ENCODE results near the gene NMNAT1.
"Not testable (repeated sequence)": the region's sequence is repeated elsewhere in the genome, so short reads cannot be mapped to it uniquely, and the experiment has no call there.

Gene NMNAT1

GRCh38 chr1:10001016-10001665 lies 57.9 kb downstream of the NMNAT1 start:
- no peak for DNase-seq
- ATAC-seq (ENCODE audit: insufficient read depth, low read depth), result no peak
- Histone ChIP-seq H3K27me3 (ENCODE audit: insufficient read depth, low read length, poor library complexity) (no peaks in the 10 kb centered on the region), H3K9ac (ENCODE audit: low read depth, low read length) (no peak overlapping the region), H4K20me1 (ENCODE audit: insufficient read depth, low read length) (no peaks in the 10 kb centered on the region), H3K4me1 (ENCODE audit: insufficient read depth, low read length) (no peaks in the 10 kb centered on the region), H3K36me3 (ENCODE audit: insufficient read depth, low read length) (no peaks in the 10 kb centered on the region), H3K27ac (ENCODE audit: low read length) (no peak overlapping the region), H3K9me3 (ENCODE audit: insufficient read depth, low read length, severe bottlenecking) (no peaks in the 10 kb centered on the region), H3K4me3 (ENCODE audit: low read depth in 1 of 2, low read length in 2 of 2) (no peak overlapping the region), H3K79me2 (ENCODE audit: insufficient read depth, low read length) (no peaks in the 10 kb centered on the region), H3K4me2 (ENCODE audit: insufficient read depth, low read length) (no peak overlapping the region), H2AFZ (ENCODE audit: low read depth, low read length) (no peak overlapping the region)
- TF ChIP-seq EZH2 (IDR thresholded peaks at IDR 0.05; ENCODE audit: borderline replicate concordance, low read depth, low read length, severe bottlenecking), result no peak
- TF ChIP-seq, protein P1, sequence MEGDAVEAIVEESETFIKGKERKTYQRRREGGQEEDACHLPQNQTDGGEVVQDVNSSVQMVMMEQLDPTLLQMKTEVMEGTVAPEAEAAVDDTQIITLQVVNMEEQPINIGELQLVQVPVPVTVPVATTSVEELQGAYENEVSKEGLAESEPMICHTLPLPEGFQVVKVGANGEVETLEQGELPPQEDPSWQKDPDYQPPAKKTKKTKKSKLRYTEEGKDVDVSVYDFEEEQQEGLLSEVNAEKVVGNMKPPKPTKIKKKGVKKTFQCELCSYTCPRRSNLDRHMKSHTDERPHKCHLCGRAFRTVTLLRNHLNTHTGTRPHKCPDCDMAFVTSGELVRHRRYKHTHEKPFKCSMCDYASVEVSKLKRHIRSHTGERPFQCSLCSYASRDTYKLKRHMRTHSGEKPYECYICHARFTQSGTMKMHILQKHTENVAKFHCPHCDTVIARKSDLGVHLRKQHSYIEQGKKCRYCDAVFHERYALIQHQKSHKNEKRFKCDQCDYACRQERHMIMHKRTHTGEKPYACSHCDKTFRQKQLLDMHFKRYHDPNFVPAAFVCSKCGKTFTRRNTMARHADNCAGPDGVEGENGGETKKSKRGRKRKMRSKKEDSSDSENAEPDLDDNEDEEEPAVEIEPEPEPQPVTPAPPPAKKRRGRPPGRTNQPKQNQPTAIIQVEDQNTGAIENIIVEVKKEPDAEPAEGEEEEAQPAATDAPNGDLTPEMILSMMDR (IDR thresholded peaks at IDR 0.05; ENCODE audit: borderline replicate concordance, extremely low read depth, low read length, poor library complexity, severe bottlenecking), result no peak

- not testable (repeated sequence) for ATAC-seq (ENCODE audit: insufficient read depth, low read depth); DNase-seq
Observed at GRCh38 chr1:10005248-10005647, 62.0 kb downstream of the NMNAT1 start.

DNA sequence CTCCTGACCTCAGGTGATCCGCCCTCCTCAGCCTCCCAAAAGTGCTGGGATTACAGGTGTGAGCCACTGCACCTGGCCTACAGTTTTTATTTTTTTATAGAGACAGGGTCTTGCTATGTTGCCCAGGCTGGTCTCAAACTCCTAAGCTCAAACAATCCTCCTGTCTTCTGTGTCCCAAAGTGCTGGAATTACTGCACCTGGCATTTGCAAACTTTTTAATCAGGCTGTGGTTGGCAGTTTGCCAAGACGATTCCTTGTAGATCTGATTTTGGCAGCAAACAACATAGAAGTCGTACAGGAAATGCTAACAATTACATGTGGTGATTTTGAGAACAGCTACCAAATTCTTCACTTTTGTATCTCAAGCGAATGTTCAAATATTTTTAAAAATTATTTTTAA lies 63.9 kb downstream of the NMNAT1 start:
- Histone ChIP-seq H3K27ac (ENCODE audit: low read length) (no peak overlapping the region), H3K4me3 (ENCODE audit: low read depth in 1 of 2, low read length in 2 of 2) (no peak overlapping the region), H3K9ac (ENCODE audit: low read depth, low read length) (no peak overlapping the region), H3K4me2 (ENCODE audit: insufficient read depth, low read length) (no peak overlapping the region), H3K9me3 (ENCODE audit: insufficient read depth, low read length, severe bottlenecking) (no peaks in the 10 kb centered on the region), H3K79me2 (ENCODE audit: insufficient read depth, low read length) (no peaks in the 10 kb centered on the region), H2AFZ (ENCODE audit: low read depth, low read length) (no peak overlapping the region), H4K20me1 (ENCODE audit: insufficient read depth, low read length) (no peaks in the 10 kb centered on the region), H3K27me3 (ENCODE audit: insufficient read depth, low read length, poor library complexity) (no peaks in the 10 kb centered on the region), H3K36me3 (ENCODE audit: insufficient read depth, low read length) (no peaks in the 10 kb centered on the region), H3K4me1 (ENCODE audit: insufficient read depth, low read length) (no peaks in the 10 kb centered on the region)
- no peak for ATAC-seq (ENCODE audit: insufficient read depth, low read depth)
- DNase-seq, result no peak
- no peak for TF ChIP-seq EZH2 (IDR thresholded peaks at IDR 0.05; ENCODE audit: borderline replicate concordance, low read depth, low read length, severe bottlenecking)
- TF ChIP-seq, protein P1 (IDR thresholded peaks at IDR 0.05; ENCODE audit: borderline replicate concordance, extremely low read depth, low read length, poor library complexity, severe bottlenecking), result no peak

More at GRCh38 chr1:10005248-10005647, 62.0 kb downstream of the NMNAT1 start:
- H3K27ac ChIP-seq (ENCODE audit: low read length); H3K4me2 ChIP-seq (ENCODE audit: insufficient read depth, low read length); H3K9ac ChIP-seq (ENCODE audit: low read depth, low read length); H3K9me3 ChIP-seq (ENCODE audit: insufficient read depth, low read length, severe bottlenecking); H4K20me1 ChIP-seq (ENCODE audit: insufficient read depth, low read length); H3K4me3 ChIP-seq (ENCODE audit: low read depth in 1 of 2, low read length in 2 of 2); H3K36me3 ChIP-seq (ENCODE audit: insufficient read depth, low read length); H3K27me3 ChIP-seq (ENCODE audit: insufficient read depth, low read length, poor library complexity); H3K4me1 ChIP-seq (ENCODE audit: insufficient read depth, low read length); H2AFZ ChIP-seq (ENCODE audit: low read depth, low read length); H3K79me2 ChIP-seq (ENCODE audit: insufficient read depth, low read length): not testable (repeated sequence)

DNA sequence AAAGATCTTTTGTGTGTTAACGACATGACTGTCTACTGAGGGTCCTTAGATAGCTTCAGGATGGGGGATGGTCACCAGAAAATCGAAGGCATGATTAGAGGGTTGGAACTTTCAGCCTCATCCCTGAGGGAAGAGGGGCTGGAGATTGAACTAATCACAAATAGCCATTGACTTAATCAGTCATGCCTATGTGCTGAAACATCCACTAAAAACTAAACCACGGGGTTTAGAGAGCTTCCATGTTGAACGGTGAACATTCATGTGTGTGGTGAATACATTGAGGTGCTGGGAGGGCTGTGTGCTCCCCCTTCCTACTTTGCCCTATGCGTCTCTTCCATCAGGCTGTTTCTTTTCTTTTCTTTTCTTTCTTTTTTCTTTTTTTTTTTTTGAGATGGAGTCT lies 70.7 kb downstream of the NMNAT1 start:
- no peaks in the 10 kb centered on the region for H3K36me3 ChIP-seq (ENCODE audit: insufficient read depth, low read length)
- no peak overlapping the region for H3K4me3 ChIP-seq (ENCODE audit: low read depth in 1 of 2, low read length in 2 of 2)
- no peak overlapping the region for H2AFZ ChIP-seq (ENCODE audit: low read depth, low read length)
- TF ChIP-seq, protein P1 (IDR thresholded peaks at IDR 0.05; ENCODE audit: borderline replicate concordance, extremely low read depth, low read length, poor library complexity, severe bottlenecking), result no peak
- no peak for TF ChIP-seq EZH2 (IDR thresholded peaks at IDR 0.05; ENCODE audit: borderline replicate concordance, low read depth, low read length, severe bottlenecking)
- no peaks in the 10 kb centered on the region for H3K4me1 ChIP-seq (ENCODE audit: insufficient read depth, low read length)
- H3K9me3 ChIP-seq (ENCODE audit: insufficient read depth, low read length, severe bottlenecking), result no peaks in the 10 kb centered on the region
- no peak overlapping the region for H3K4me2 ChIP-seq (ENCODE audit: insufficient read depth, low read length)
- no peaks in the 10 kb centered on the region for H3K79me2 ChIP-seq (ENCODE audit: insufficient read depth, low read length)
- H4K20me1 ChIP-seq (ENCODE audit: insufficient read depth, low read length), result no peaks in the 10 kb centered on the region
- DNase-seq (no peak), ATAC-seq (ENCODE audit: insufficient read depth, low read depth) (no peak)
- no peak overlapping the region for H3K9ac ChIP-seq (ENCODE audit: low read depth, low read length)
- H3K27me3 ChIP-seq (ENCODE audit: insufficient read depth, low read length, poor library complexity), result peaks cover 2% of the 10 kb centered on the region
- no peak overlapping the region for H3K27ac ChIP-seq (ENCODE audit: low read length)

Measured in DND-41 (cell line).